Adipocyte (in vitro differentiated cells): Measurements from ENCODE around the gene ZNF862.

Experiments used
- DNase-seq: peaks from one replicate; pipeline ENCODE4 v3.0.0-alpha.2; 2015; ENCODE audit warnings: low read depth
- H3K27me3 ChIP-seq: replicated peaks from 2 replicates; pipeline ENCODE4 v1.7.0; 2013; ENCODE audit warnings: mild to moderate bottlenecking, low read length, moderate library complexity; ENCODE audit not compliant: control insufficient read depth, insufficient read depth
- H3K36me3 ChIP-seq: 2 replicates; pipeline ENCODE4 v1.7.0; 2013; ENCODE audit warnings: low read length, mild to moderate bottlenecking, moderate library complexity; ENCODE audit not compliant: control insufficient read depth, insufficient read depth, severe bottlenecking
- H3K4me1 ChIP-seq: 2 replicates; pipeline ENCODE4 v1.7.0; 2013; ENCODE audit warnings: mild to moderate bottlenecking, low read length, moderate library complexity; ENCODE audit not compliant: control insufficient read depth, insufficient read depth
- H3K4me3 ChIP-seq: 2 replicates; pipeline ENCODE4 v1.7.0; 2013; ENCODE audit warnings: mild to moderate bottlenecking, low read length, moderate library complexity
- H3K9ac ChIP-seq: 2 replicates; pipeline ENCODE4 v1.7.0; 2013; ENCODE audit warnings: mild to moderate bottlenecking, low read length, moderate library complexity
- H3K9me3 ChIP-seq: 2 replicates; pipeline ENCODE4 v1.7.0; 2013; ENCODE audit warnings: mild to moderate bottlenecking, low read length, moderate library complexity; ENCODE audit not compliant: control insufficient read depth

The ZNF862 gene

GRCh38 chr7:149869867-149870266 is 31.7 kb downstream of the ZNF862 start:
- Histone ChIP-seq H3K4me1 (peaks cover 9% of the 10 kb centered on the region), H3K36me3 (peaks cover 4% of the 10 kb centered on the region), H3K27me3 (no peaks in the 10 kb centered on the region), H3K9me3 (no peaks in the 10 kb centered on the region), H3K4me3 (no peak overlapping the region), H3K9ac (no peak overlapping the region)
- DNase-seq = no peak

- H3K36me3 ChIP-seq = peaks cover 3% of the 10 kb centered on the region
- H3K9ac ChIP-seq = no peak overlapping the region
- H3K27me3 ChIP-seq = no peaks in the 10 kb centered on the region
- H3K4me3 ChIP-seq = no peak overlapping the region
- H3K4me1 ChIP-seq = peaks cover 9% of the 10 kb centered on the region
- no peaks in the 10 kb centered on the region for H3K9me3 ChIP-seq
- DNase-seq = no peak
Measured at GRCh38 chr7:149870274-149870673, 32.1 kb downstream of the ZNF862 start.

GRCh38 chr7:149870701-149871483 is 32.7 kb downstream of the ZNF862 start:
- H3K27me3 ChIP-seq = no peaks in the 10 kb centered on the region
- no peak for DNase-seq

GRCh38 chr7:149871576-149871975 is 33.4 kb downstream of the ZNF862 start:
- no peak for DNase-seq
- no peak overlapping the region for H3K9ac ChIP-seq
- H3K4me1 ChIP-seq = peaks cover 9% of the 10 kb centered on the region
- no peaks in the 10 kb centered on the region for H3K36me3 ChIP-seq
- H3K4me3 ChIP-seq = no peak overlapping the region
- H3K9me3 ChIP-seq = no peaks in the 10 kb centered on the region
- no peaks in the 10 kb centered on the region for H3K27me3 ChIP-seq

More at GRCh38 chr7:149870701-149871483, 32.7 kb downstream of the ZNF862 start:
- H3K9ac ChIP-seq = no peak overlapping the region
- no peaks in the 10 kb centered on the region for H3K36me3 ChIP-seq
- no peak overlapping the region for H3K4me3 ChIP-seq
- H3K4me1 ChIP-seq = peaks cover 9% of the 10 kb centered on the region
- H3K9me3 ChIP-seq = no peaks in the 10 kb centered on the region

GRCh38 chr7:149872419-149873073 is 34.4 kb downstream of the ZNF862 start:
- DNase-seq = peak; percentile 85
- Histone ChIP-seq H3K4me1 (peaks cover 9% of the 10 kb centered on the region), H3K9ac (peak overlapping the region; percentile 80), H3K9me3 (no peaks in the 10 kb centered on the region), H3K36me3 (no peaks in the 10 kb centered on the region), H3K27me3 (no peaks in the 10 kb centered on the region), H3K4me3 (peak overlapping the region; percentile 87)

GRCh38 chr7:149873074-149873969 is 35.1 kb downstream of the ZNF862 start, which contains the start of gene ATP6V0E2:
TSS of gene ATP6V0E2 (plus strand) at chr7:149873969. CDS start at chr7:149874066, 97 bp downstream.
- DNase-seq = peak; percentile 98
- Histone ChIP-seq H3K9me3 (no peaks in the 10 kb centered on the region), H3K9ac (peak within 1 kb of the TSS; percentile 80), H3K4me1 (peaks cover 9% of the 10 kb centered on the region), H3K4me3 (peak within 1 kb of the TSS; percentile 87), H3K36me3 (no peaks in the 10 kb centered on the region), H3K27me3 (no peaks in the 10 kb centered on the region)

GRCh38 chr7:149873970-149874643 is 35.9 kb downstream of the ZNF862 start:
- Histone ChIP-seq H3K4me1 (peaks cover 9% of the 10 kb centered on the region), H3K9me3 (no peaks in the 10 kb centered on the region), H3K27me3 (no peaks in the 10 kb centered on the region), H3K9ac (peak overlapping the region; percentile 80), H3K4me3 (peak overlapping the region; percentile 87), H3K36me3 (no peaks in the 10 kb centered on the region)
- no peak for DNase-seq

- H3K9me3 ChIP-seq = no peaks in the 10 kb centered on the region
- H3K4me3 ChIP-seq = no peak overlapping the region
- no peaks in the 10 kb centered on the region for H3K27me3 ChIP-seq
- no peak for DNase-seq
- no peaks in the 10 kb centered on the region for H3K36me3 ChIP-seq
- H3K9ac ChIP-seq = no peak overlapping the region
- H3K4me1 ChIP-seq = peaks cover 9% of the 10 kb centered on the region
Measured at GRCh38 chr7:149874644-149875028, 36.5 kb downstream of the ZNF862 start.

- H3K9me3 ChIP-seq = no peaks in the 10 kb centered on the region
- peaks cover 9% of the 10 kb centered on the region for H3K4me1 ChIP-seq
- no peak overlapping the region for H3K4me3 ChIP-seq
- no peaks in the 10 kb centered on the region for H3K36me3 ChIP-seq
- H3K9ac ChIP-seq = no peak overlapping the region
- no peaks in the 10 kb centered on the region for H3K27me3 ChIP-seq
- no peak for DNase-seq
Measured at GRCh38 chr7:149875396-149875795, 37.2 kb downstream of the ZNF862 start.

- H3K4me1 ChIP-seq = peaks cover 2% of the 10 kb centered on the region
- H3K9me3 ChIP-seq = no peaks in the 10 kb centered on the region
- H3K9ac ChIP-seq = no peak overlapping the region
- H3K27me3 ChIP-seq = no peaks in the 10 kb centered on the region
- DNase-seq = no peak
- H3K4me3 ChIP-seq = no peak overlapping the region
- H3K36me3 ChIP-seq = no peaks in the 10 kb centered on the region
Measured at GRCh38 chr7:149877890-149878522, 39.8 kb downstream of the ZNF862 start.
